Hippocampal formation (tissue), 2 donors: ENCODE results near the gene B4GALNT4.
"Not testable (repeated sequence)": the region's sequence is repeated elsewhere in the genome, so short reads cannot be mapped to it uniquely, and the experiment has no call there.

ENCODE experiments used
- DNase-seq, 2 donors: peaks; one replicate each; lab custom pipeline; 2025; lab: John Stamatoyannopoulos, UW

B4GALNT4 gene

DNA sequence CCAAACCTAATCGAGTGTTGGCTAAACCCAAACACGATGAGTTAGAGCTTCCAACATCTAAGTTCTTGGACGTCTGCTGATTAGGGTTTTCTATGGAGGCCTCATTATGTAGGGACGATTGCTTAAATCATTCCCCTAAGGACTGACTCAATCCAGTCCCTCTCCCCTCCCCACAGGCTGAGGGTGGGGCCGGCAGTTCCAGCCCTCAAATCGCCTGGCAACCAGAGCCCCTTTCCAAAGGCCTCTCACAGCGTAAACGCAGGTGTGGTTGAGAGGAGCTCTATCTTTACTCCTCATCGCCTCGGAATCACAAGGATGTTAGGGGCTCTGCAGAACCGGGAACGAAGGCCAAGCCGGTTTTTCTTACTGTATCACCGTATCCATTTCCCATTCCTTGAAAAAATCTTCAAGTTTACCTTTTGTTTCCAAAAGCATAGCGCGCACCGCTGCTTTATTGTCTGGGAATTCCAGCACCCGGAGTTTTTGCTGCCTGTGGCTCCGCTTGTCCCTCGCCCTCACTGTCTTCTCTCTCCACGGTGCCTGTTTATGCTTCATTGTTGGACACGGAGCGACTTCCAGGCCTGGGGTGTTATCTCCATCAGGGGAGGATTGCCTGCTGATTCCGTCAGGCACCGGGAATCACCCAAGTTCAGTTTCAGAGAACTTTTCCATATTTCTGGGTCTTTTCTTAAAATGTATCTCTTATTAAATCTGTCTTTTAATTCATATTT is 34.9 kb upstream of the B4GALNT4 start:
- no peak for DNase-seq

DNA sequence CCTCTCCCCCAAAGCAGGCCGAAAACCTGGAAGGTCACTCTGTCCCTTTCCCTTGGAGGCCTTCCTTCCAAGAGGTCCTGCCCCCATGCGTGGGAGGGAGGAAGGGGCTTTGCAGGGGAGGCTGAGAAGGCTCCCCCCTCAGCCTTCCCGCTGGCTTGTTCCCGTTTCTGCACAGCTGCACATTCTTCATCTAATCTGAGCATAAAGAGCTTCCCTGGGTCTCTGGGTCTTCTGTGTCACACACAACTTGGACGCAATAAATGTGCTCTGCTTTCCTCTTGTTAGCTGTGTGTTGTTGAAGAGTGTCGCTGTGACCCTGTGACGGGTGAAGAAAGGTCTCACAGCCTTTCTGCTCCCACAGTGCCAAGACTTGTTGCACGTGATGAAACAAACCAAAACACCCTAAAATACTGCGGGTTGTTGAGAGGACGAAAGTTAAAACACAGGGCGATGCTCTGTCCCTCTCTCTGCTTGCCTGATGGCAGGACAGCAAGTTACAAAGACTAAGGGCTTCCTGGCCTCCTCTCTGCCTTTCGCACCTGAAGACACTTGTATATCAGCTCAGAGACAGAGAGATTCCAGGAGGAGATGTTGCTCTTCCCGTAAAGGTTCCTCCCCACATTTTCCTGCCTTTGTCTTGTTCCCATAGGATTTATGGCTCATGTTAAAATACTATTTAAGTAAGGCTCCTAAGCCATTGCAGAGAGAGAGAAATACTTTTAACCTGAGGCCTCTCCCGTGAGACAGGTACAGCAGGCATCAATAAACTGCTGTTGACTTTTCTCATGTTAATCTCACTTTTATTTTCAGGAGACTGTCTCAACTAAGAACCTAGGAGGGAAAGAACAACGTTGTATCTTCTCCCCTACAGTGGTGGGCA is 33.3 kb upstream of the B4GALNT4 start:
- peak in 1 of 2 donors; percentile 53 for DNase-seq

DNA sequence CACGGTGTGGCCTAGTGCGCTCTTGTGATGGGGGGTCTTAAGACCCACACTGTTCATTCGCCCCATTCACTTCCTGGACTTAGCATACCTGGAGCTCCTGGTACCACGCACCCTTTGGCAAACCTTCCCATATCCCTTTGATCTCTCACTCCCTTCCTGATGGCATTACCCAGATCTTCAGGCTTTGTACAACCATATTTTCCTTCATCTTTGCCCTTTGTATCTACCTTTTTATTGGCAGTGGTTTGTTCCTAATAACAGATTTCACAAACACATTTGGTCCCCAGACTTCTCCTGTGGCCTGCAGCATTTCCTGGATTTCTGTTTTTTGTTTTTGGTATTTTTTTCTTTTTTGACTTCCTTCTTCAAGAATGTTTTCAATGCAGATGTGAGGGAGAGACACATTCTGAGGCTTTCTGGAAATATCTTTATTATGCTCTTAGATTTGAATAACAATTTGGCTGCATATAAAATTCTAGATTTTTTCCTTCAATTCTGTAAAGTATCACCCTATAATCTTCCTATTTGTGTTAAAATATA is 32.6 kb upstream of the B4GALNT4 start:
- no peak for DNase-seq

DNA sequence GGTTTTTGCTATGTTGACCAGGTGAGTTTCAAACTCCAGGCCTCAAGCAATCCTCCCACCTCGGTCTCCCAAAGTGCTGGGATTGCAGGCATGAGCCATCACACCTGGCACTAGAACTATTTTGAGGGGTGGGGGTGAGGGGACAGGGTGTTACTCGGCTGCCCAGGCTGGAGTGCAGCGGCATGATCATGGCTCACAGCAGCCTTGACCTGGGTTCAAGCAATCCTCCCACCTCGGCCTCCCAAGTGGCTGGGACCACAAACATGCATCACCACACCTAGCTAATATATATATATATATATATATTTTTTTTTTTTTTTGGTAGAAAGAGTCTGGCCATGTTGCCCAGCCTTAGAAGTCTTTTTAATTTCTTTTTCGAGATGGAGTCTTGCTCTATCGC is 31.6 kb upstream of the B4GALNT4 start:
- no peak for DNase-seq

DNA sequence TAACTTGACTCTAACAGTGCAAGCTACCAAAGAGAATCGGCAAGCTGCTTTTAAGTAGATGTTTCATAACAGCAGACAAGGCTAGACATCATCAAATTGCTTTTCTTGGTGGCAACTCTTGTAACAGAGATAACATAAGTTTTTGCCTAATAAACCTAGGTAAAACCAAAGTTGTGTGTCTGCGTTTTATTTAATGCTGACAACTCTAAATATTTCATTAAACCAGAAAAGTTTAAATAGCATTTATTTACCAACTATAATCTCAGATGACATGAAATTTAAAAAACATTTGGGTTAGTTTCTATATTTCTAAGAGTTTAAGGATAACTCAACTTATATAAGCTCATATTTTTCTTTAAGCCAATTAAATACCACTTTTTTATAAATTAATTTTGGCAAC is 29.3 kb upstream of the B4GALNT4 start:
- no peak for DNase-seq

DNA sequence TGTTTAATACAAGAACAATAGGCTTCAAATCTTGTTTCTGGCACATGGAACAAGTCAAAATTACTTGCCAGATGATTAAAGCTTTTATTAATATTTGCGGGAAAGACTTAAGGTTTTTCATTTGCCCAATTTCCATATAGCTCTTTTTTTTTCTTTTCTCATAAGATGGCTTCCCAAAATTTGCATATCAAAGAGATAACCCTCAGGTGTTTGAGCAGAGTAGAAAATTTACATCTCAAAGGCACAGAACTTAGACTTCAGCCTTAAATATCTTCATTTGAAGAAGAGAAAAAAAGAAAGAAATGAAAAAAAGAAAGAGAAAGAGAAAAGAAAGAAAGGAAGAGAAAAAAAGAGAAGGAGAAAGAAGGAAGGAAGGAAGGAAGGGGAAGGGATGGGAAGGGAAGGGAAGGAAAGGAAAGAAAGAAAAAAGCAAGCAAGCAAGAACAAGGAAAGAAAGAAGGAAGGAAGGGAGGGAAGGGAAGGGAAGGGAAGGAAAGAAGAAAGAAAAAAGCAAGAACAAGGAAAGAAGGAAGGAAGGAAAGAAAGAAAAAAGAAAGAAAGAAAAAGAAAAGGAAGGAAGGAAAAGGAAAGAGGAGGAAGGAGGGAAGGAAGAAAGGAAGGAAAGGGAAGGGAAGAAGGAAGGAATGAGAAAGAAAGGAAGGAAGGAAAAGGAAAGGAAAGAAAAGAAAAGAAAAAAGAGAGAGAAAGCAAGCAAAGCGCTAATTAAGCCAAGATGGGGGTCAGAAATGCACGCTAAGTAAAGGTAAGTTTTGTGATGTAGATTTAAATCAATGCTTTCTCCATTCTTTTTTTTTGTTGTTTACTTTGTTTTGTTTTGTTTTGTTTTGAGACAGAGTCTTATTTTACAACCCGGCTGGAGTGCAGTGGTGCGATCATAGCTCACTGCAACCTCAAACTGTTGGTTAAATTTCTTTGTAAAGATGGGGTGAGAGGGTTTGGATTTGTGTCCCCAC is 28.5 kb upstream of the B4GALNT4 start:
- DNase-seq: no peak

DNA sequence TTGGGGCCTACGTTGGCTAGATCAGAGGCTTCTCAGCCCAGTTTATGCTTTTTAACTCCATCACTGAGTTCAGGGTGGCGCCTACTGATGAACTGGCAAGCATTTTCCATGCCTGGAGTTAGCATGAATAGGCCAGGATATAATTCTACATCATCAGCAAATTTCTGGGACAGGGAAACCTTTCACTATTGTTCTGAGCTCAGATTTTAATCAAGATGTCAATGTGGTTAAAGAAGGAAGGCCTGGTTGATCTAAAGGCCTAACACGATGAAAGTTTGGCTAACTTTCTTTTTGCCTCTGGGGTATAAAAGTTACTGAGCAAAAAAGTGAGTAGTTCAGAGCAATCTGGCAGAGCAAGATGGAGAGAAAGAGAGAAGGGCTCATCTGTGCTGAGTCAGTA is 27.0 kb upstream of the B4GALNT4 start:
- no peak for DNase-seq

DNA sequence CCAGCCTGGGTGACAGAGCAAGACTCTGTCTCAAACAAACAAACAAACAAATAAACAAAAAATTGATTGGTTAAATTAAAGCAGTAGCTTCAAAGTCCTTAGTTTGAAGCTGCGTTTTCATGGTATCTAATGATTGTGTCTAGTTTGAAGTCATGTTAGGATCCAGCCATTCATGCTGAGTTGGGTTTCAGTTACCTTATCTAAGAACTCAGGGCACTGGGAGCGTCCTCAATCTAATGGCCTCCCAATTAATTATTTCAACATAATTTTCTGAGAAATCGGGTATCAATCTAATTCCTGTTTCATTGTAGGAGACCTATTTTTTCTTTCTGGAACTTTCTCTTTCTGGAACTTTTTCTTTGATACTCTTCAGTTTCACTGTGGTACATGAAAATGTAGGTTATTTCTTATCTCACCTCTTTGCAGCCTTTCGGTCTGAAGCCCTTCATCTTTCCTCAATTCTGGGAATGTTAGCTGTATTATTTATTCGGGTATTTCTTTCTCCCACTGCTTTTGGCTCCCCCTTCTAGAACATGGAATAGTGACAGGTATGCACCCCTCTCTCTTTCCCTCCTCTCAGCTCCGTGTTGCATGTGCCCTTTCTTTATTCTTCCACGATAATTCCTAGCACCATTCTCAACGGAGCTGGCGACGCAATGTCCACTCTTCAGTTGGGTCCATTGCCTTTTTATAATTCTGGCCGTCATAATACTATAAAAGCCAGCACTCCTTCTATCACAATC is 24.3 kb upstream of the B4GALNT4 start:
- no peak for DNase-seq

DNA sequence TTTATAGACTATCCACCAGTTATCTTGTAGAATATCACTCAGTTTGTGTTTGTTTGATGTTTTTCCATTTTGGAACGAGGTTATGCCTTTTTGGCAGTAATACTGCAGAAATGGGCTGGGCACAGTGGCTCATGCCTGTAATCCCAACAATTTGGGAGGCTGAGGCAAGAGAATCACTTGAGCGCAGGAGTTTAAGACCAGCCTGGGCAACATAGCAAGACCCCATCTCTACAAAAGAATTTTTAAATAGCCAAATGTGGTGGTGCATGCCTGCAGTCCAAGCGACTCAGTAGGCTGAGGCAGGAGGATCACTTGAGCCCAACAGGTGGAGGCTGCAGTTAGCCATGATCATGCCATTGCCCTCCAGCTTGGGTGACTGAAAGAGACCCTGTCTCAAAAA is 22.8 kb upstream of the B4GALNT4 start:
- no peak for DNase-seq

DNA sequence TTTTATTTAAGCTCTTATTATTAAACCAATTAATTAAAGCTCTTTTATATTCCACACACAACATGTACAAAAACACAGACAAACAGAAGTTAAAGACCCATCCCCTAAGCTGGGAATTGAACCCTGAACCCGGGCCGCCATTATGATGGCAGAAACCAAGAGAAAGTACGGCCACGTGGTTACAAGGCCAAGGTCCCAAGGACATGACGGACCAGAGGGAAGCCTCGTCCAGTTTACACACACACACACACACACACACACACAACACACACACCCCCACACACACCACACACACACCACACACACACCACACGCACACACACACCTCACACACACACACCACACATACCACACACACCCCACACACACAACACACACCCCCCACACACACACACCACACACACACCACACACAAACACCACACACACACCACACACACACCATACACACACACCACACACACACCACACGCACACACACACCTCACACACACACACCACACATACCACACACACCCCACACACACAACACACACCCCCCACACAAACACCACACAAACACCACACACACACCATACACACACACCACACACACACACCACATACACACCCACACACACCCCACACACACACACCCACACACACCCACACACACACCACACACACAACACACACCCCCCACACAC is 19.9 kb upstream of the B4GALNT4 start:
- DNase-seq: not testable (repeated sequence)

DNA sequence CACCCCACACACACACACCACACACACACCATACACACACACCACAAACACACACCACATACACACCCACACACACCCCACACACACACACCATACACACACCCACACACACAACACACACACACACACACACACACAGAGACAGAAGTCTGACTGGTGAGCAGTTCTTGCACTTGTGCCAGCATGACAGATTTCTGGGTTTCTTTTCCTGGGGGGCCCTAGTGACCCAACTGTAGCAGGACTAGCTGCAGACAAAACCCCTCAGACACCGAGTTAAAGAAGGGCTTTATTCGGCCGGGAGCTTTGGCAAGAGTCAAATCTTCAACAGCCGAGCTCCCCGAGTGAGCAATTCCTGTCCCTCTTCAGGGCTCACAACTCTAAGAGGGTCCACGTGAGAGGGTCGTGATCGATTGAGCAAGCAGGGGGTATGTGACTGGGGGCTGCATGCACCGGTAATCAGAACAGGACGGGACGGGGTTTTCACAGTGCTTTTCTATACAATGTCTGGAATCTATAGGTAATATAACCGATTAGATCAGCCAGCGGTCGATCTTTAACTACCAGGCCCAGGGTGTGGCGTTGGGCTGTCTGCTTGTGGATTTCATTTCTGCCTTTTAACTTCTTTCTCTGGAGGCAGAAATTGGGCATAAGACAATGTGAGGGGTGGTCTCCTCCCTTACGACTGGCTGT is 19.1 kb upstream of the B4GALNT4 start:
- DNase-seq: not testable (repeated sequence)

DNA sequence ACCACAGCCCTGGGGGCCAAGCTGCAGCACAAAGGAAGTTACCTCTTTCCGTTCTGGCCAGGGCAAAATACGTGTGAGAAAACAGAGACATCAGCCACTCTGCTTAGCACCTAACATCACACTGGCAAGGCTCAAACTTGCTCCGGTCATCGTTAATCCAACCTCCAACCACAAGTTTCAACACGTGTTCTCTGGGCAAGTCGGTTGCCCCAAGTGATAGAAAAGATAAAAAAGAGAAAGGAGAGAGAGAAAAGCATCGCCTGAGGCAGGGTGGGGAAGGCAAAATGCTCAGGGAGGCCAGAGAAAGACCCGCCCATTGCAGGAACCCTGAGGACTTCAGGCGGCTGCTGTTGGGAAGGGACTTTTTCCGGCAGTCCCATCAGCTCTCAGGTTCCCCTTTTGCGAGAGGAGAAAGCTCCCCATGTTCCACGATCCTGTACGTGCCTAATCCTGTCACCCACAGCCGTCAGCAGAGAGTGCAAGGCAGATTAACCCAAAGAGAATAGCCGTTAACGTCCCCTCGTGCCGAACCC is 18.5 kb upstream of the B4GALNT4 start:
- DNase-seq: no peak

DNA sequence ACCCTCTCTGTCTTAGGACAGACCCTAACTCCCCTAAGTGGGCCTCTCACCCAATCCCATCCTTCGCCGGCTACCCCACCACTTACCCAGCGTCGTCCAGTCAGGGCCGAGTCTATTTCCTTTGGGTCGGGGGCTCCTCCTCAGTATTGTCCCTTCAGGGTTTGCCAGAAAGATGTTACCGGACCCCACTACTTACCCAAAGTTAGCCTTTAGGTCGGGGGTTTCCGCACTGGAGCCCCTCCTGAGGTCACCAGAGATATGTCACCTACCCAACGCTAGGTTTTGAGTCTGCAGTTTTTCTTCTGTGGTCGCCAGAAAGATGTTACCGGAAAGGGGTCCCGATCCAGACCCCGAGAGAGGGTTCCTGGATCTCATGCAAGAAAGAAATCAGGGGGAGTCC is 17.9 kb upstream of the B4GALNT4 start:
- no peak for DNase-seq

DNA sequence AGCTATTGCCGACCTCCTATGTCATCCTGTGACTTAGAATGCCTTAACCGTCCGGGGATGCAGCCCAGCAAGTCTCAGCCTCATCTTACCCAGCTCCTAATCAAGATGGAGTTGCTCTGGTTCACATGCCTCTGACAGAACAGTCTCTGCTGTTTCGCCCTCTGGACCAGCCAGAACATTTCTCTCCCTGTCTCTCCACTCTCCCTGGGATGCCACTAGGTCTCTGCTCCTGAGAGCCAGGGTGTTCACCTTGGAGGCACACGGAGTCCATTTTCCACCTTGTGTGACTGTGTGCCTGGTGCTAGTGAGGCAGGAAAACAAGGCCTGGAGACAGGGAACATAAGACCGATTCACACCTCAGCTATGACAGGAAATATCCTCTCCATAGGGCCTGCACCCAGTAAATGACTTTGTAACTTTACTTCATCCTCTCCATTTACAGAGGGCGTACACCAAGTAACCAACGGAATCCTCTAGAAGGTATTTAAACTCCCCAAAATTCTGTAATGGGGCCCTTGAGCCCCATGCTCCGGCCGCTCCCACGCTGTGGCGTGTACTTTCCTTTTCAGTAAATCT is 16.8 kb upstream of the B4GALNT4 start:
- DNase-seq: no peak

DNA sequence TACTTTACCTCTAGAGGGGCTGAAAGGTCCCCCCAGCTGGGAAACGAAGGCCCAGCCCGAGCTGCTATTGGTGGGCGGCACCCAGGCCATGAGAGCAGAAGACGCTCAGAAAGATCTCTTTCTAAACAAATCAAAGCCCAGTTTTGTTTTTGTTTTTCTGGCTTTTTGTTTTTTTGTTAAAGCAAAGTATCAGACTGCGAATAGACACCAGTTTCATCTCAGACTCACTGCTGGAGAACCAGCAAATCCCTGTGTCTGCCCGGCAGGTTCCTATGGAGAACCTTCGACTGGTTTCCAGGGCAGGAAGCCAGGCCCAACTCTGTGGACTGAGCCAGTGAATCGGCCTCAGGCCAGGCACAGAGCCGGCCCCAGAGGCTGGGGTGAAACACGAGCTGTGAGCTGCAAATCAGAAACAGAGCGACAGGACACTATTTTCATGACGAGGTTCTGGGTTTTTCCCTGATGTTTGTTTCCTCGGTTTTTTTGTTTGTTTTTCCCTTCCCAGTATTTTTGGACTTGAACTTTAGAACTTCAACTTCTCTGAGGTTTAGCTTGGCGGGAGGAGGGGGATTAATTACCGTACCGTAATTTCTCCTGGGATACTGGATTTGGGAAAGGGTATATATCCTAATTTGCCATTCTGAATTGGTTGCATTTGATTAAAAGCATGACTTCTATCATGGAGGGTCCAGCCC is 16.0 kb upstream of the B4GALNT4 start:
- DNase-seq: peak; percentile 42 to 50

DNA sequence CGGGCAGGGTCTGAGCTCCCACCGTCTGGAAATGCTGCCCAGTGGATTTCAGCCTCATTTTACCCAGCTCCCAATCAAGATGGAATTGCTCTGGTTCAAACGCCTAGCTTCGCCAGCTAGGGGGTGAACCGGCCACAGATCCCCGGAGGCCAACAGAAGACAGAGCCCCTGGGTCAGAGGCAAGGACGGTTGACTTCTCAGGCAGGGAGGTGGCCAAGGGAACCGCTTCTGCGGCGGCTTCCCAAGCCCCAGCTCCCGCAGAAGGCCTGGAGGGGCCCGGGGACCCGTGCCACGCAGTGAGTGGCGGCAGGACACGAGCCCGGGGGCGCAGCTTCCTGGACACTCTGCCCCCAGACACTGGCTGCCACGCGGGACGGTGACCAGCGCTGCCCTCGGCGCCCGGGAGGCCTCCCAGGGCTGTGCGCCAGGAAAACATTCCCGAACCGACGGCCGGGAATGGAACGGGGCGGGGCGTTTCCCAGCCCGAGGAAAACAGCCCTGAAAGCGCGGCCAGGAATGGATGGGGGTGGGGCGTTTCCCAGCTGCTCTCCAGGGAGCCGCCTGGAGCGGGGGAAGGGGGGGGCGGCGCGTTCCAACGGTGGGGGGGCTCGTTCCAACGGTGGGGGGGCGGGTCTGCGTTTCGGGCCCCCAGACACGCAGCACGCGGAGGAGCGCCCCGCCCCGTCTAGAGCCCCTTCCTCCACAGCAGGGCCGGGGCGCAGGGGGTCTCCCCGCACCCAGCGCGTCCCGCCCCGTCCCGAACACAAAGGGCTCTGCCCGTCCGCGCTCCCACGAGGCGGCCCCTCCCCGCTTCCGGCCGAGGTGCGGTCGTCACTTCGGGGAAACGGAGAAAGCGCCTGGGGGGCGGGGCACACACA is 13.5 kb upstream of the B4GALNT4 start:
- DNase-seq: peak in 1 of 2 donors; percentile 46

DNA sequence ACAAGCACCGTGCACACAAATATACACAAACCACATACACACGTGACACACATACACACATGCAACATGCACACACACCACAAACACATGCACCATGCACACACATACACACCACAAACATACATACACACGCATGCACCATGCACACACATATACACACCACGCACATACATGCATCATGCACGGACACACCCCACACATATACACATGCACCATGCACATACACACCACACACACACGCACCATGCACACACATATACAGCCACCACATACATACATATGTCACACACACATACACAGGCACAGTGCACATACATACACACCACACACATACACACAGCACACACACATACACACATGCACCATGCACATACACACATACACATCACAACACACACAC is 12.7 kb upstream of the B4GALNT4 start:
- no peak for DNase-seq

DNA sequence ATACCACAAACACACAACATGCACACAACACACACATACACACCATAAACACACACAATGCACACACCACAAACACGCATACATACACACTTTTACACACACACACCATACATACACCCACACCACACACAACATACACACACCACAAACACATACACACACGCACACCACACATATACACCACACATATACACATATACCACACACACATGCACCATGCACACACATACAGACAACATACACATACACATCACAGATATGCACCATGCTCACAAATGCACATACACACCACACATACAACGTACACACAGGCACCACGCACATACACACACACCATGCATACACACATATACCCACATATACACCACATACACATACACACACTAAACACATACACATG is 11.7 kb upstream of the B4GALNT4 start:
- DNase-seq: no peak
